Measurements from ENCODE around the gene MCAM. TPM values are rescaled to one million over a fixed set of nuclear protein-coding genes. Genes with fewer than 3 reads are reported as not detected.

MCAM gene
- total RNA-seq, 4 donors from 2014 or later, result 27.5 to 112 (median 66.2) TPM

- no peaks in the 10 kb centered on the region for H3K9me3 ChIP-seq
- H3K36me3 ChIP-seq, result peaks cover 0 to 47% (median 0%) of the 10 kb centered on the region in 3 donors
- no peak overlapping the region for H3K4me3 ChIP-seq
- no peaks in the 10 kb centered on the region for H3K27me3 ChIP-seq
- no peak overlapping the region for H3K27ac ChIP-seq
- TF ChIP-seq CTCF (IDR thresholded peaks at IDR 0.05) (no peak), POLR2A (IDR thresholded peaks at IDR 0.05) (no peak)
- DNase-seq, result no peak
- H3K4me1 ChIP-seq, result peaks cover 0 to 2% (median 0%) of the 10 kb centered on the region in 4 donors
These were observed 23.5 kb downstream of the MCAM start for GRCh38 chr11:119293461-119293860.

- no peak for TF ChIP-seq POLR2A (IDR thresholded peaks at IDR 0.05)
- TF ChIP-seq CTCF (IDR thresholded peaks at IDR 0.05), result no peak
- H3K36me3 ChIP-seq, result peaks cover 0 to 37% (median 0%) of the 10 kb centered on the region in 3 donors
- H3K9me3 ChIP-seq, result no peaks in the 10 kb centered on the region
These were observed 25.9 kb downstream of the MCAM start for GRCh38 chr11:119290894-119291497.

GRCh38 chr11:119288219-119288618 lies 28.7 kb downstream of the MCAM start:
- H3K27me3 ChIP-seq, result no peaks in the 10 kb centered on the region
- DNase-seq, result no peak
- H3K9me3 ChIP-seq, result no peaks in the 10 kb centered on the region
- H3K27ac ChIP-seq, result no peak overlapping the region
- H3K4me3 ChIP-seq, result no peak overlapping the region
- peaks cover 0 to 44% (median 0%) of the 10 kb centered on the region in 3 donors for H3K36me3 ChIP-seq
- H3K4me1 ChIP-seq, result no peaks in the 10 kb centered on the region
- TF ChIP-seq POLR2A (IDR thresholded peaks at IDR 0.05), result no peak
- no peak for TF ChIP-seq CTCF (IDR thresholded peaks at IDR 0.05)

More at GRCh38 chr11:119290894-119291497, 25.9 kb downstream of the MCAM start:
- Histone ChIP-seq H3K4me3 (no peak overlapping the region), H3K4me1 (no peaks in the 10 kb centered on the region), H3K27ac (no peak overlapping the region), H3K27me3 (no peaks in the 10 kb centered on the region)
- DNase-seq, result no peak

DNA sequence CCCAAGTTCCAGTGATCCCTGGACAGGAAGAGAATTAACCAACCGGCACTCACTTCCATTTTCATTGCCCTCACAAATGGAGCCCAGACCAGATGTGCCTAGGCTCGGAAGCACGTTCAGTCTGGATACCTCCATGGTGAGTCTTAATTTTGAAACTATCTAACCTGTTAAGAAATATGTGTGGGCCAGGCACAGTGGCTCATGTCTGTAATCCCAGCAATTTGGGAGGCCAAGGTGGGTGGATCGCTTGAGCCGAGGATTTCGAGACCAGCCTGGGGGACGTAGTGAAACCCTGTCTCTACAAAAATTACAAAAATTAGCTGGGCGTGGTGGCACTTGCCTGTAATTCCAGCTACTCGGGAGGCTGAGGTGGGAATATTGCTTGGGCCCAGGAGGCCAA lies 31.5 kb downstream of the MCAM start:
- Histone ChIP-seq H3K4me3 (no peak overlapping the region), H3K4me1 (no peaks in the 10 kb centered on the region), H3K27me3 (no peaks in the 10 kb centered on the region), H3K9me3 (no peaks in the 10 kb centered on the region), H3K27ac (no peak overlapping the region), H3K36me3 (peaks cover 0 to 36% (median 0%) of the 10 kb centered on the region in 3 donors)
- TF ChIP-seq CTCF (IDR thresholded peaks at IDR 0.05) (no peak), POLR2A (IDR thresholded peaks at IDR 0.05) (no peak)
- no peak for DNase-seq

- Histone ChIP-seq H3K27ac (no peak overlapping the region), H3K27me3 (no peaks in the 10 kb centered on the region), H3K36me3 (peaks cover 0 to 34% (median 0%) of the 10 kb centered on the region in 3 donors), H3K9me3 (no peaks in the 10 kb centered on the region), H3K4me3 (no peak overlapping the region), H3K4me1 (no peaks in the 10 kb centered on the region)
- TF ChIP-seq POLR2A (IDR thresholded peaks at IDR 0.05), result no peak
- TF ChIP-seq CTCF (IDR thresholded peaks at IDR 0.05), result peak in 4 of 6 experiments; percentile 41 to 57 (median 50)
- DNase-seq, result no peak
These were observed 32.4 kb downstream of the MCAM start for GRCh38 chr11:119284344-119285157.

All from Peyer's patch (tissue), 4 donors.